Erythroblast (primary cell): ENCODE results near the gene UBL7.

Experiments used
- DNase-seq, 2 experiments: peaks; one replicate each; lab custom pipeline; 2025; lab: John Stamatoyannopoulos, UW
- GATA1 ChIP-seq: IDR thresholded peaks from 2 replicates; pipeline ENCODE4 v1.6.1; 2011; ENCODE audit warnings: low read depth, mild to moderate bottlenecking, control low read depth, low read length, moderate library complexity
- POLR2A ChIP-seq: IDR thresholded peaks from 2 replicates; pipeline ENCODE4 v1.6.1; 2011; ENCODE audit warnings: mild to moderate bottlenecking, low read length

The UBL7 gene

GRCh38 chr15:74434263-74435136 lies 26.5 kb downstream of the UBL7 start:
- peak; percentile 54 for TF ChIP-seq POLR2A
- no peak for TF ChIP-seq GATA1

DNA sequence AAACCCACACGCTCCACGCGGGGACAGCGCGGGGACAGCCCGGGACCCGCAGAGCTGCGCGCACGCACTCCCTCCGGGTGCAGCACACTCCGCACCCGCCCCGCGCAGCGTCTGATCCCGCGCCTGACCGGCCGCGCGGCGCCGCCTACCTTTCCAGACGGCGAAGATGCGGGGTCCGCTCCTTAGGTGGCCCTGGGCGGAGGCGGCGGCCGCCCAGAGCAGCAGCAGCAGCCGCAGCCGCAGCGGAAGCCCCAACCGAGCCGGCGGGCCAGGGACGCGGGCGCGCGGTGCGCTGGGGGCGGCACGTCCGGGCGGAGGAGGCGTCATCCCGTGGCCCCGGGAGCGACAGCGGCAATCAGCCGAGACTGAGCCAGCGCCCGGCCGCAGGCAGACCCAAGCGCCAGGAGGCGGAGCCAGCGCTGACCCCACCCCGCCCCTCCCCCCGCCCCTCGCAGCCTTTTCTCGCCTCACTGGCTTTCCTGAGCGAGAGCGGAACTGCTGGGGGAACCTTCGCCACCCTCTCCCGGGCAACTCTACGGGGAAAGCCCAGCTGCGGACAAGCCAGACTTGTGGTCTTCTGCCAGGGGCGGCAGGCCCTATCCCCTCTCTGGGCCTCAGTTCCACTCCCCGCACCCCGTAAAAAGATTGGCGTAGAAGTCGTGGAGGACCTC lies 27.2 kb downstream of the UBL7 start, which contains the start of gene SEMA7A:
Gene SEMA7A, minus strand, starts transcription at position 367 of the 671 bp plus-strand sequence. Its CDS starts 40 bp downstream, at position 327.
- peak; percentile 88 to 93 for DNase-seq
- TF ChIP-seq GATA1 (no peak), POLR2A (peak; percentile 91)

More at GRCh38 chr15:74434263-74435136, 26.5 kb downstream of the UBL7 start:
- DNase-seq = peak; percentile 33 to 45

DNA sequence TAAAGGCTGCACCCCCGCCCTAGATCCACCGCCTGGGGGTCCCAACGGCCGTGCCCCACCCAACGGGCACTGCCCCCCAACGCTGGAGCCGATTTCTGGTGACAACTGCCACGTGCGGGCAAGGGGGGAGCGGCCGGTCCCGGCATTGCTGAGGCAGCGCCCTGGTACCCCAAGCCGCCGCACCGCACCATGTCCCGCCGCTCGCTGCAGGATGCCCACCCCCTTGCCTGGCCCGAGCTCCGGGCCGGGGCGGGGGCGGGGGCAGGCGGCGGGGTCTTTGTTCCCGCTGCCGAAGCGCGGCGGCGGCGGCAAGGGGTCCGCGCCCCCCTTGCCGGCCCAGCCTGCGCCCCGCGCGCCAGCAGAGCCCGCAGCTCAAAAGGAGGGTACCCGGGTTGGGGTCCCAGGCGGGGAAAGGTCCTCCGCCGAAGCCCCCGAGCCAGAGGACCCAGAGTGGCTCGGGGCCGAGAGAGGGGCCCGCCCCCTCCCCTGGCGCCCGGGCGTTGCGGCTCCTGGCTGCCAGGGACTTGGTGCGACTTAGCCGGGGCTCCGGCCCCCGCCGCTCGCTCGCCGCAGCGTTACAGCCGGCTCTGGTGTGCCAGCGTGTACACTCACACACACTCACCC lies 27.9 kb downstream of the UBL7 start:
- TF ChIP-seq GATA1 = no peak
- TF ChIP-seq POLR2A = no peak
- DNase-seq = peak; percentile 31 to 51

DNA sequence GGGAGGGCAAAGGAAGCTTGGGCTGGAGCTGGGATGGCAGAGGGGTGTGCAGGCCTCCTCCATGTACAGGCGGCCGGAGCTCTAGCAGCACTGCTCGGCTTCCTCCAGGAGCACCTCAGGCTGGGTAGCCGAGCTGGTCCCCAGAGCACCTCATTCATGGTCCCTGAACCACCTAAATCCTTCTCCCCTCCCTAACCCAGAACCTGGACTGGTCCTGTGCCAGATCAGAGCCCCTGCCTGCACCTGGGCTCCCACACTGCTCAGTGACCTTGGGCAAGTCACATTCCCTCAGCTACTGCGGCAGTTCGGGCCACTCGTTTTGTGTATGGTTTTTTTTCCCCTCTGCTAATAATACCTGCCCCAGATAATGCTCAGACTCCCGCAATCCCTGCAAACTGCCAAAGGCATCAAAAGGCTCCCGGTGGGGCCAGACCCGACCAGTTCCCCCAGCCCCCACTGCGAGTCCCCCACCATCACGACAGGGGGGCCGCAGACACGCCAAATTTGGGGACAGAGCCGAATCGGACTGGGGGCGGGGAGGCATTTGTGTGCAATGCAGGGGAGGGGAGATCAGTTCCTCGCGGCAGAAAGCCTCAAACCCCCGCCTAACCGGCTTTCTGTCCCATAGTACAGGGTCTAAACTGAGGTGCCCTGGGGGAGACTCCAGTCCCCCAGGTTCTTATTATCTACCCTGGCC lies 28.5 kb downstream of the UBL7 start:
- DNase-seq = peak in 1 of 2 experiments; percentile 54
- TF ChIP-seq GATA1 (no peak), POLR2A (peak; percentile 25)

- DNase-seq = peak; percentile 33 to 51
- TF ChIP-seq GATA1 (no peak), POLR2A (no peak)
Measured at GRCh38 chr15:74431645-74432044, 29.3 kb downstream of the UBL7 start.

- TF ChIP-seq GATA1 = no peak
- peak; percentile 8 for TF ChIP-seq POLR2A
Measured at GRCh38 chr15:74431116-74431515, 29.8 kb downstream of the UBL7 start.

DNA sequence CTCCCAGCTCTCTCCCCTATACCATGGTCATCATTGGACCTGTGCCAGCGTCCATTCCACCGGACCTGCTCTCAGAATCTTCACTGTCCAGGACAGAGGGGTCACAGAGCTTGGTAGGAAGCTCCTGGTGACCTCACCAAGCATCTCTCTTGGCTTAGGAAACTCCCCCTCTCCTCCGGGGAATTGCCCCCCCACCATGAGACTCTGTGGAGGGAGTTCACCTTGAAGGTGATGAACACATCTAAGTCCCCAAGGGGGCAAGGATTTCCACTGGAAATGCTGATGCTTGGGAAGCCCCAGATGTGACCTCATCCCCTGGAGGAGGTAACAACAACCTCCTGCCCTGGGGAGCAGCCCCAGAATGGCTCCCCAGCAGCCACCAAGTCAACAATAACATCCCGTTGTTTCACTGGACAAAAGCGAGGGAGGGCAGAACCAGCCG lies 30.4 kb downstream of the UBL7 start:
- TF ChIP-seq POLR2A = no peak
- no peak for TF ChIP-seq GATA1
- DNase-seq = no peak

More at GRCh38 chr15:74431116-74431515, 29.8 kb downstream of the UBL7 start:
- peak; percentile 27 to 44 for DNase-seq

DNA sequence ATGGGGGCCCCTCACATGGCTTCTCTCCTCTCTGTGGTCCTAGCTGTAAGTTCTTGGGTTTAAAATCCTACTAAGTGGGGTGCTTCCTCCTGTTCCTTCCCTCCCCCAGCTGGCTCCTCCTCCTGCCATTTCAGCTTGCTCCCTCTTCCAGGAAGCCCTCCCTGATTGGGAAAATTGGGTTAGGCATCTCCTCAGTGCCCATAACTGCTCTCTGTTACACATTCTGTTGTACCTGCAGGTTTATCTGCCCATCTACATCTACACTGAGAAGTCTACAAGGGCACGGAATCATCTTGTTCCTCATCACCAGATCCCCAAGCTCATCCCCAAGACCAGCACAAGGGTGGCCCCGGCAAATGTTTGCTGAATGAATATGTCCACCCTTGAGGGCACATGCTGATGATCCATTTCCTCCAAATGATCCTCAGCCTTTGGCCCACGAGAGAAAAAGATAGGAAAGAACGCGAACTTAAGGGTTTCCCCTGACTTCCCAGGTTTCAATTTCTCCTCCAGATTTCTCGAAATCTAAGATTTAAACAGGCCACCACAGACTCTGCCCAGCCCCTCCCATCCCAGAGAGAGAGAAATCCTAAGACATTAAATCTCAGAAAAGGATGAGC lies 31.1 kb downstream of the UBL7 start:
- TF ChIP-seq POLR2A = no peak
- TF ChIP-seq GATA1 = no peak
- no peak for DNase-seq

- TF ChIP-seq POLR2A (no peak), GATA1 (no peak)
- DNase-seq = no peak
Measured at GRCh38 chr15:74428970-74429780, 31.8 kb downstream of the UBL7 start.

DNA sequence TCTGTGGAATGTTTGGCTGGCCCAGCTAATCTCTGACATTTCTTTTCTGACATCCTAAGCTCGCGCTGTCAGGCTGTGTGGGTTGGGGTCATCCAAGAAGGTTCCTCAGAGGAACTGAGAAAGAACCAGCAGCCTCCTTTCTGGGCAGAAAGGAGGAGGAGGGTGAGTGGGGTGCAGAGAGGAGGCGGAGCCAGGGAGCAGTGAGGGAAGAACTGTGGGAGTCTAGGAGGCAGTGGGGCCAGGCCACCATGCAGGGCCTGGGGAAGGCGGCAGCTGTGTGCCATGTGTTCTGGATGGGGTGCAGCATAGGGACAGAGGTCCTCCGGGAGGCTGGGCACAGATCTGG lies 32.5 kb downstream of the UBL7 start:
- TF ChIP-seq GATA1 (no peak), POLR2A (no peak)
- DNase-seq = no peak

DNA sequence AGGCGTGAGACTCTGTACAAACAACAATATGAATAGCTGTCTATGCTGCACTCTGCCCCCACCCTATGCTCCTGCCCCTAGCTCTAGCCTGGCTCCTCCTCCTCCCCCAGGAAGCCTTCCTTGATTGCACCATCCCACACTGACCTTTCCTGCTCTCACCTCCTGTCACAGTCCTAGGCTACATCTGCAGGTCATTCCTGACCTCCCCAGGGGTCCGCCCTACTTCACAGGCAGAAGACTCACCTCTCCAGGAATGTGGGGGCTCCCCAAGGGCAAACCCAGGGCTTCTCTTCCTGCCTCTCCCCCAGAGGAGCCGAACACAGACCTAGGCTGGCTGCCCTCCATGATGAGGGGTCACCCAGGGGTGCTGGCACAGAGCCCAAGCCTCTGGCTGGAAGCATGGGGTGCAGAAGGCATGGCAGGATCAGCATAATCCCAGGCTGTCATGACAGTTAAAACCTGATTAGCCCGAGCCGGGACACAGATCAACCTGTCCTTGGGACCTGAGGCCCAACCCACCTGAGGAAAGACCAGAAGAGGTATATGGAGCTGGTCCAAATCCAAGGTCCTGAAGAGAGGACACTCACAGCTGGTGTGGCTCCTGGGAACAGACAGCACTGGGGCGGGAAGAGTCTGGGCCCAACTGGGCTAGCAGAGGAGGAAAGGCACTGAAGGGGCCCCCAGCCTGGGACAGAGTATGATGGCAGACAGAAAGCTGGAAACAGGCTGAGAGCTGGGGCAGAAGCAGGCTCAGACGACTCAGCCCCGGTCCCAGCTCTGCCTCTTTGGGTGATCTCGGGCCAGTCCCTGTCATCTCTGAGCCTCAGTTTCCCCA lies 33.1 kb downstream of the UBL7 start:
- TF ChIP-seq GATA1 = no peak
- TF ChIP-seq POLR2A = no peak
- no peak for DNase-seq
